Esophagus squamous epithelium (tissue), 4 donors: ENCODE measurements around the gene ABCD2.

Experiments
- CTCF ChIP-seq, 6 experiments: fragments of 450-650 bp in 4 of 6; fragments of 200-600 bp in 2 of 6; sonication (generic) in 2 of 6; IDR thresholded peaks; one replicate each; pipeline ENCODE4 v1.5.1; 2016 to 2019; ENCODE audit warnings: antibody characterized with exemption in 6 of 6, mild to moderate bottlenecking in 4 of 6, moderate library complexity in 4 of 6
- POLR2A ChIP-seq, 4 donors: fragments of 450-650 bp; IDR thresholded peaks; one replicate each; pipeline ENCODE4 v1.6.1; 2017; ENCODE audit warnings: antibody characterized with exemption in 4 of 4, mild to moderate bottlenecking in 4 of 4, moderate library complexity in 3 of 4

DNA sequence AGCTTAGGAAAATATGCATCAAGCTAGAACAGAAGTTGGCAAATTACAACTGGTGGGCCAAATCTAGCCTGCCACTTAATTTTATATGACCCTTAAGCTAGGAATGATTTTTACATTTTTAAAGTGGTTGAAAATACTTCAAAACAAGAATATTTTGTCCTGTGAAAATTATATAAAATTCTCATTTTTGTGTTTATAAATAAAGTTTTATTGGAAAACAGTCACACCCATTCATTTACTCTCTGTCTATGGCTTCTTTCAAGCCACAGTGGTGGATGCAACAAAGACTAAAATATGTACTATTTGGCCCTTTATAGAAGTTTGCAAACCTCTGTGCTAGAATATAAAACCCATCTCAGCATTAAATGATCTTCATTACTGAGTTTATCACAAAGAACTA, 2.1 kb upstream of the ABCD2 start:
- TF ChIP-seq CTCF (IDR thresholded peaks at IDR 0.05) (no peak), POLR2A (IDR thresholded peaks at IDR 0.05) (no peak)
